IPS-NIHi11 (cell line): ENCODE measurements around the gene NLK.
"Not testable (repeated sequence)": the region's sequence is repeated elsewhere in the genome, so short reads cannot be mapped to it uniquely, and the experiment has no call there.

ENCODE experiments used
- DNase-seq: peaks from one replicate; pipeline ENCODE4 v3.0.0; 2012; ENCODE audit warnings: mixed read lengths, low spot score

Gene NLK

DNA sequence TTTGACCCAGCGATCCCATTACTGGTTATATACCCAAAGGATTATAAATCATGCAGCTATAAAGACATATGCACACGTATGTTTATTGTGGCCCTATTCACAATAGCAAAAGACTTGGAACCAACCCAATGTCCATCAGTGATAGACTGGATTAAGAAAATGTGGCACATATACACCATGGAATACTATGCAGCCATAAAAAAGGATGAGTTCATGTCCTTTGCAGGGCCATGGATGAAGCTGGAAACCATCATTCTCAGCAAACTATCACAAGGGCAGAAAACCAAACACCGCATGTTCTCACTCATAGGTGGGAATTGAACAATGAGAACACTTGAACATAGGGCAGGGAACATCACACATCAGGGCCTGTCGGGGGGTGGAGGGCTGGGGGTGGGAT, 112.9 kb downstream of the NLK start:
- DNase-seq, result not testable (repeated sequence)

DNA sequence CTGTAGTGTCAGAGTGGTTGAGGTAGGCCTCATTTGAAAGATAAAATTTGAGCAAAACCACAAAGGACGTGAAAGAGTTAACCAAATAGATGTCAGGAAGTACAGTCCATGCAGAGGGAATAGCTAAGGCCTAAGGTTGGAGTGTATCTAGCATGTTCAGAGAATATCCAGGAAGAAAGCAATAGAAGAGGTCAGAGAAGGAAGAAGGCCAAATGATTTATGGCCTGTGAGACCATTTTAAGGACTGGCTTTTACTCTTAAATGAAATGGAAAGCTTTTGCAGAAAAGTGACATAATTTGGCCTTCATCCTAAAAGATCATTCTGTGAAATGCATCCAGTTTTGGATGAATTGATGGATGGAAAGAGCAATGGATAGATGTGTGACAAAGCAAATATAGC, 116.5 kb downstream of the NLK start:
- no peak for DNase-seq

DNA sequence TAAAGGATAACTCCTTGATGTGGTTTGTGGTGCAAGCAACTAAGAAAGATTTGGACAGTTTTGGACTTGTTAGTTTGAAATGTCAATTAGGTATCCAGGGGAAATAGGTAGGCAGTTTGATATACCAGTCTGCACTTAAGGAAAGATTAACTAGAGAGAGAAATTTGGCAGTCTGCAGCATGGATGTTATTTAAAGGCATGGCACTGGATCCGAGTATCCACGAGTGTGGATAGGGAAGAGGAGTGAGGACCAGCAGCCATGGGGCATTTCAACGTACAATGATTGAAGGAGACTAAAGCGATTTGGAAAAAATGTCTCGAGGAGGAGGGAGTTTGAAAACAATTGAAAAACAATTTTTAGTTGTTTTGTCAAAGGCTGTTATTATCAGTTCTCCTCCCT, 117.4 kb downstream of the NLK start:
- no peak for DNase-seq

DNA sequence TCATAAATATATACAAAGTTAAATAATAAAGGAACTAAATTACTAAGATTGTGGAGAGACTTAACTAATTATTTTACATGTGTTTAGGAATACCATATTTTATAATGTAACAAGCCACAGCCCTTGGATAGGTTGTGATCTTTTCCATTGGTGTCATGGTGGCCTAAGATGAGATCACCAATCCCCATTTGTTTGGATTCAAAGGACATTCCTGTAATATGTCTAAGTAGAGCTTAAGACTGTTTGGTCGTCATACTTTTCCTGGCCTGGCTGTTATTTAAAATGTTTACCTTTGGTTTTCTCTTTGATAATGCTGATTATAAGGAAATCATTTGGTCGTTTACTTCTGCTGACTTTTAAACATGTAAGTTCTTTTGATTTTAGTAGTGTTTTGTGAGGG, 118.1 kb downstream of the NLK start:
- no peak for DNase-seq

DNA sequence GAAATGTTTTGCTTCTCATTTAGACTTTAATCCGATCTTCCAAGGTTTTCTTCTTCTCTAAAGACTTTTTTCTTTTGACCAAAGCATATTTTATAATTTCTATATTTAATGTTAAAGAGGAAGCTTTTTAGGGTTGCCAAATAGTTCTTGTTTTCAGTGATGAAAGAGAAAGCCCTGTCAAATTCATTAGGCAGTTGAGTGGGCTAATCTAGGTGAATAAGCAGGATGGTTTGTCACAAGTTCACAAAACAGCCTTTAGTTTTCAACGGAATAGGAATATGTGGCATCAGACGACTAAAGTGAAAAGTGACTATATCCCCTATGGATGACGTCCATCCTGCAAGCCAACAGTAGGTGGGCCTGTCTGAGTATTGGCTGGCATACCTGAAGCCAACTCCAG, 118.8 kb downstream of the NLK start:
- no peak for DNase-seq

DNA sequence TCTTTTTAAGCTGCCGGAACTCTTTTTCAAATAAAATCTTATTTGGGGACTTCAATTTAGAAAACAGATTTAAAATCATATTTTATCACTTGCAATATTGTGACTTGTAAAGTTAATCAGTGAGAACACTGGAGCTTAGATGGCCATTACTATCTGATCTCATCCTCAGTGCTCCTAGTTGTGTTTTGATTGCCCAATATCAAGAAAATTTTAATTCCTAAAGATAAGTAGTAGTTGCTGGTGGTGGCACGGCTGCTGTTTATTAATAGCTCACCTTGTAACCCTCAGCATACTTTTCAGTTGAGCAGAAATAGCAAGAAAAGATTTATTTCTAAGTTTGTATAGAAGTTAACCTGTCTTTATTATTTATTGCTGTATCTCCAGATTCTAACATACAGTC, 124.0 kb downstream of the NLK start:
- no peak for DNase-seq

DNA sequence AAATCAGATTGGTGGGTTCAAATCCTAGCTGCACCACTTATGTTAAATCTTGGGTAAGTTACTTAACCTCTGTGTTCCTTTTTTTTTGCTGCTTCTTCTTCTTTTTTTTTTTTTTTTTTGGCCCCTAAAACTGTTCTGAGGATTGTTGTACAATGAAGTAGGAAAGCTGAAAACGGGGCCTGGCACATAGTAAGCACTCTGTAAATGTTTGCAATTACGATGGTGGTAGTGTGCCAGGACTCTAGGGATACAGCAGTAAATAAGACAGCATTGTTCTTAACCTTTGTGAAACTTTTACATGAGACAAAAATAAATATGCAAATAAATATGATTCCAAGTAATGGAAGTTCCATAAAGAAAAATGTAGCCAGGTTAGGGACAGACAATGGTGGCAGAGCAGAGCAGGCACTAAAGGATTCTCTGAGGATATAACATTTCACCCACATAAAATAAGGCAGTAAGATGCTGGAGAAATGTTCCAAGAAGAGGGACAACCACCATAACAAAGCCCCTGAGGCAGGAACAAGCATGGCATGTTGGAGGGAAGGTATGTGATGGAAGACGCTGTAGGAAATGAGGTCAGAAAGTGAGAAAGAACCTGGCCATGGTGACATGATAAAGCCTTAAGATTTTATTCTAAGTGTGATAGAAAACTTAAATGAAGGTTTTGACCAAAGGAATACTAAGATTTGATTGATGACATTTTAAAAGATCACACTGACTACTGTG, 127.3 kb downstream of the NLK start:
- no peak for DNase-seq

DNA sequence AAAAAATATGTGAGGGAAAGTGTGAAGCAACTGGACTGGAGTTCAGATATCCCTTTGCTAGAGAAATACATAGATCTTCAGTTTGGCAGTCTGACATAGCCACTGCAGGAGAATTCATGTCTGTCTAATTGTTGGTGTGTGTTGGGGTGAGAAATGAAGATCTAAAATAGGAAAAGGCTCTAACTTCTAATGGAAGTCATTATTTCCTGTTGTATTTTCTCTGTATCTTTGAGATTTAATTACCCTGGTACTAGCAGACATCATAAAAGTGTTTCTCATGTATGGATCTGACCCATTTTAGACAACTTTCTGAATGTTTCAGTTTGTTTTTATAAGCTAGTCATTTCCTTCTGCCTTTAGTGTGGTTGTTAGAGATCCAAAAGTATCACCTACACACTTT, 128.3 kb downstream of the NLK start:
- no peak for DNase-seq

DNA sequence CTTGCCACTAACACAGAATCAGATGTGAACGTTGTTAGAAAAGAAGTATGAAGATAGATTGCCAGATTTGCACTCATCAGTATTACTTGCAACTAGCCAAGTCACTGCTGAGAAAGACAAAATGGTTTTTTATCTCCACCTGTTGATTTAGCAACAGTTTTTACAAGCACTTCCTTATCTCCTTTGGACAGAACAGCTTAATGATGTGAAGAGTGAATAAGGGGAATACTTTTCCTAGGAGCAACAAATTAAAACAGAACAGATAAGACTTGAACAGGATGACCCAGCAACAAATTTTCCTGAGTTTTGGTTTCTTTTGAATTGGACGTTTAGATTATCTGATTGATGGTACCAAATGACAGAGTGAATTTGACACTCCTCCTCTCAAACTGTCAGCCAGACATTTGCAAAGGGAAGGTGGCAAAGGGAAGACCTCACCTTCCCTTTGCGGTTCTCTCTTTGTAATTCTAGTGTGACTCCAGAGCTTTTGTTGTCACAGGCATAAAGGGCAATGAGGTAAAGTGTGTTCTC, 130.6 kb downstream of the NLK start:
- no peak for DNase-seq

DNA sequence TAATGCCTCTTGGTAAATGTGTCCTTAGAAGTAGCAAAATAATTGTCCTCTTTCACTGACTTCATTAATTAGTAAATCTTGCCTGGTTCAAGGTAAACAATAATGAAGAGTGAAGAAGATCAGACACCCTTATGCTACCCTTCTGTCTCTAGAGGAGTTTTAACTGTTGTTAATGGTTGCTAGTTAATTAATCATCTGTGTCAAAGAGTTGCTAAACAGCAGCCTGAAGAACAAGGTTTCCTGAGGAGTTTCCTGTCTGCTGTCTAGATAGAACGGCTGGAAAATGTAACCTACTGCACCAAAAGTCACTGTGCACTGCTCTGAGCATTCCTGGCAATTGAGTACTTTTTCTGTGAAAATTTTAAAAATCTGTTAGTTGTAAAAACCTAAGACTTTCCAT, 131.3 kb downstream of the NLK start:
- no peak for DNase-seq

DNA sequence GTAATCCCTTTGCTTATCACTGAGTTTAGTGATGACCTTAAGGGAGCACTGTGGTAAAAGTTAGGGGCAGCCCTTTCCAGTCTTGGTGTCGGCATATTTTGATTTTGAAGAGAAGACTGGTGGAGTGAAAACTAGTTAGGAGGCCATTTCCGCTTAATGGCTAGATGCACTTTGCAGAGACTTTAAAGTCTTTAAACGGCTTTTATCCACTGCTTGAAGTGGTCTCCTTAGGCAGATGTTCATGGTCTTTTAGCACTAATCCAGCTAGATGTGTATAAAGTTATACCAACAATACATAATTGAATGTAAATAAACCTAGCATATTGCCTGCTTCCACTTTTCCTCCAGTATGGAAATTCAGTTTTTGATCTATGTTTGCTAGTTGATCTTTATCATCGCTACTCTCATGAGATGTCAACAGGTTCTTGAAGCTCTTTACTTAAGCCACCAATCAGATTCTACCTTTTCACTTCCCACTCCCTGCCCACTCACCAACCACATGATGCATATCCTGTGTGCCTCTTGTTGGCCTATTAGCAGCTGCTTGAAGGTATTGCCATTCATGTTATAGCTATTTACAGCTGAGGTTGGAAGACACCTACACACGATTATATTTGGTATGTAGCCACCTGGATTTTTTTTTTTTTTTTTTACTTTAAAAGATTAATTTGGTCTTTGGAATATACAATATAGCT, 132.0 kb downstream of the NLK start:
- DNase-seq, result no peak

DNA sequence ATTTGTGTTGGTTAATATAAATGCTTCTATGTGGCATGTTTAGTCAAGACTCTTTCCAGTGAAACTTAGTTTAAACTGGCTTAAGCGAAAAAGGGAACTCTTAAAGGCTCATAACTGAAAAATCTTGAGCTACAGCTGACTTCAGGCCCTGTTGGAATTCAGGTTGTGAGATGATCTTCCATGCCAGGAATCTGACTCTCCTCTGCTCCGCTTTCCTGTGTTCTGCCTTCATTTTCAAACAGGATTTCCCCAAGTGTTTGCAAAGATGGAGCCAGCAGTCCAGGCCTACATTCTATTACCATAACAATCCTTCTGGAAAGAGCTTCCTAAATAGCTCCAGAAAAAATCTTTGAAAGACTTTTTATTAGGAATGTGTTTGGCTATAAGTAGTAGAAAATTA, 134.9 kb downstream of the NLK start:
- DNase-seq, result no peak

DNA sequence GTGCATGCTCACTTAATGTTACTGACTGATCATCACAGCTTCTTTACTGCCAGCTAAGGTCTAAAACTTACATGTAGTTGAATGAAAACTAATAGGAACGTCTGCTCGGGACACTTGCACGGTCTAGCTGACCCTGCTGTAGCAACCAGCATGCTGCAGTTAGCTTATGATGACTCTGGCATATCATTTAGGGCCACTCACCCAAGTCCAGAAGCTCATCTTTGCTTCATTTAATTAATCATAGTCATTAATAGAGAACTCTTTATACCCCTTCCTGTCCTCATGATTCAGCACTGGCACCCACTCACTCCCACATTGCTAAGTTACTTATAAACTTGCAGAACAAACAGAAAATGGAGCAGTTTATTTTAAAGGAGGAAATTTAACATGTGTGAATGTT, 136.3 kb downstream of the NLK start:
- DNase-seq, result no peak

DNA sequence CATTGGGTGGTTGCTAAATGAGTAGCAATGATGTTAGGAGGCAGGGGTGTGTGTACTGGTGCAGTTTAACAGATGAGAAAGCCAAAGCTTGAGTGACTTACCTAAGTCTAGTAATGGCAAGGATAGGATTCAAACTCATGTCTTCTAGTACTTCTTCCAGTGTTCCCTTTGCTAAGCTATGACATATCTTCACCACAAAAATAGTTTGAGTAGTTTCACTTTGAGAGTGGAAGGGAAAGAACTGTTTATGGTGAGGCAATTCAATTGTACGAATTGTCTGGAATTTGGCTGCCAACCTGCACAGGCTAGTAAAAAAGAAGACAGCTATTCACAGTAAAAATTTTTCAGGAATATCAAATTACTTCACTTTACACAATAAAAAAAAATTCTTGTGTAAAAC, 138.0 kb downstream of the NLK start:
- DNase-seq, result no peak

DNA sequence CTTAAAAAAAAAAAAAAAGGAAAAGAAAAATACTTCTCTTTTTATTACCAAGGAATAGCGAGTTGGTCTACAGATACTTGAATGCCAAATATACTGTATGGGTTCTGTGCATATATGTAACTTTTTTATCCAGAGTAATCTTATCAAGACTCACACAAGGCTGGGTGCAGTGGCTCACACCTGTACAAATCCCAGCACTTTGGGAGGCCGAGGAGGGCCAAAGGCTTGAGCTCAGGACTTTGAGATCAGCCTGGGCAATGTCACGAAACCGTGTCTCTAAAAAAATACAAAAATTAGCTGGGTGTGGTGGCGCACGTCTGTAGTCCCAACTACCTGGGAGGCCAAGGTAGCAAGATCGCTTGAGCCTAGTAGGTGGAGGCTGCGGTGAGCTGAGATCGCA, 139.1 kb downstream of the NLK start:
- no peak for DNase-seq

DNA sequence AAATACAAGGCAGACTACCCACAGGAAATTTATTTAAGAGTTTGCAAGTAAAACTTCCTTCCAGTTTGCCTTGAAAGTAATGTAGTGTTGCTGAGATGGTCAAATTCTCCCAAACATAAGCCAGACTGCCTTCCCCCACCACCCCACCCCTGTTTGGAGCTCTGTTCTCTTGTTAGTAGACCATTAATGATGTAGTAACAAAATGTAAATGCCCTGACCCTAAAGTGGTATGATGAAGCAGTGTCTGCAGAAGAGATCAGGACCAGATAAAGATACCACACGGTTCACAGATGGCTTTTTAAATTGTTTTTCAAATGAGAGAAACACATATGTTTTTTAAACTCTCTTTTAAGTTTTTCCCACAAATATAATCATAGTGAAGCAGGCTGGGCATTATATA, 140.1 kb downstream of the NLK start:
- DNase-seq, result no peak

DNA sequence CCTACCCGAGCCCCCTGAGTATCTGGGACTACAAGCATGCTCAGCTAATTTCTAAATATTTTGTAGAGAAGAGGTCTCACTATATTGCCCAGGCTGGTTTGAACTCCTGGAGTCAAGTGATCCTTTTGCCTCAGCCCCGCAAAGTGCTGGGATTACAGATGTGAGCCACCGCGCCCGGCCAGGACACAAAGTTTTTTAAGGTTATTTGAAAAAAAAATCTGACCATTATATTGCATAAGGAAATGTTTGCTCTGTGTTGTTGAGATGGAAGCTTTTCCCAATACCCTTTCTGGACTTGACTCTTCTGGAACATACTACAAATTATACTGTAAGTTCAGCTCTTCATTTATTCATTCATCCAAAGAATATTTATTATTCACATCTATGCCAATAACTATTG, 143.2 kb downstream of the NLK start:
- no peak for DNase-seq

DNA sequence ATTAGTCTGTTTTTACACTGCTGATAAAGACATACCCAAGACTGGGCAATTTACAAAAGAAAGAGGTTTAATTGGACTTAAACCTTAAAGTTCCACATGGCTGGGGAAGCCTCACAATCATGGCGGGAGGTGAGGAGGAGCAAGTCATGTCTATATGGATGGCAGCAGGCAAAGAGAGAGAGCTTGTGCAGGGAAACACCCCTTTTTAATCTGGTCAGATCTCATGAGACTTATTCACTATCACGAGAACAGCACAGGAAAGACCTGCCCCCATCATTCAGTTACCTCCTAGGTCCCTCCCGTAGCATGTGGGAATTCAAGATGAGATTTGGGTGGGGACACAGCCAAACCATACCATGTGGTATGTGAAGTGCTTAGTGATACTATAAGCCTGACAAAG, 144.0 kb downstream of the NLK start:
- DNase-seq, result not testable (repeated sequence)

DNA sequence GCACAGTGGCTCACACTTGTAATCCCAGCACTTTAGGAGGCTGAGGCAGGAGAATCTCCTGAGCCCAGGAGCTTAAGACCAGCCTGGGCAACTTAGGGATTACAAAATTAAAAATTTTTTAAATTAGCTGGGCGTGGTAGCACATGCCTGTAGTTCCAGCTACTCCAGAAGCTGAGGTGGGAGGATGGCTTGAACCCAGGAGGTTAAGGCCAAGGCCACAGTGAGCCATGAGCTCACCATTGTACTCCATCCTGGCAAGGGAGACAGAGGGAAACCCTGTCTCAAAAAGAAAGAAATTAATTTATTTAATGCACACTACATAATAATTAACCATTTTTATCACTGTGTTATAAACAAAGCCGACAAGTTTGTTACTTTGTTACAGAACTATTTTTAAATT, 145.5 kb downstream of the NLK start:
- DNase-seq, result no peak

DNA sequence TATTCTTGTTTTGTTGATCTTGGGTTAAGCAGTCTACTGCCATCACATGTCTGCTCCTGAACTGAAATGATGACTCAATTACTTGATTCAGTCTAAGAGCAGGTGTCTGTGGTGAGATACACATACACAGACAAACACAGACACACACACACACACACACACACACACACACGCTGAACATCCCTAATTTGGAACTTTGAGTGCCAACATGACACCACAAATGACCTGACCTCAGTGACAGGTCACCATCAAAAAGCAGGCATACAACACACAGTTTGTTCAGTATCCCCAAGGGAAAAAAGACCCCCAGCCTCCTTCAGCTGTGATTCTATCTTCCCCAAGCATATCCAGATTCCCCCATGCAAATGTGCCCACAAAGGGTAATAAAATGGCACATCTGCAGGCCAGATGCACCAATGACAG, 146.4 kb downstream of the NLK start:
- DNase-seq, result no peak

DNA sequence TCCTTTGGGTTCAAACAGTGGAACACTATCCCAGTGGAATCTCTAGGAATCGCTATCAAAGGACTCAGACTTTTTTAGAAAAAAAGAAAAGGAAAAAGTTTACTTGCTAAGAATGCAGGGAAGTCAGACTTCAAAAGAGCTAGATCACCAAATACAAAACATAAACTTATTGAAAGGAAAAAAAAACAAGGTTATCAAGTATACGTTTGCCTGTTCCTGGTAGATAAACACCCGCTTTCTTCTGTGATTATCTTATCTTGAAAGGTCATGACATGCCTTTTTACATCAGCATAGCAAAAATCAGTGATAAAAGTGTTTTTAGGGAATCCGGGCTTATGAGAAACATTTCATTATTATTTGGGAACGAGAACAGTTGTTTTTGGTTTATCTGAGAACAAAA, 147.2 kb downstream of the NLK start:
- DNase-seq, result no peak

DNA sequence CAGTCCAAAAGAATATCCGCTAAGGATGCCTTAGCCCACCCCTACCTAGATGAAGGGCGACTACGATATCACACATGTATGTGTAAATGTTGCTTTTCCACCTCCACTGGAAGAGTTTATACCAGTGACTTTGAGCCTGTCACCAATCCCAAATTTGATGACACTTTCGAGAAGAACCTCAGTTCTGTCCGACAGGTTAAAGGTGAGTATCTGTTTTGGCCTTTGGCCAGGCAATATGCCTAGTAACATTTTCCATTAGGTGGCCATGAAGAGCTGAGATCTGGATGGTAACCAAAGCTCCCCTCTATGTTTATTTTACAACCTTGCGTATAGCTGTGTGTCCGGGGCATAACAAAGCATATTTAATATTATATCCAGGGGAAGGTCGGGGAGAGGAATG, 148.5 kb downstream of the NLK start:
- no peak for DNase-seq

DNA sequence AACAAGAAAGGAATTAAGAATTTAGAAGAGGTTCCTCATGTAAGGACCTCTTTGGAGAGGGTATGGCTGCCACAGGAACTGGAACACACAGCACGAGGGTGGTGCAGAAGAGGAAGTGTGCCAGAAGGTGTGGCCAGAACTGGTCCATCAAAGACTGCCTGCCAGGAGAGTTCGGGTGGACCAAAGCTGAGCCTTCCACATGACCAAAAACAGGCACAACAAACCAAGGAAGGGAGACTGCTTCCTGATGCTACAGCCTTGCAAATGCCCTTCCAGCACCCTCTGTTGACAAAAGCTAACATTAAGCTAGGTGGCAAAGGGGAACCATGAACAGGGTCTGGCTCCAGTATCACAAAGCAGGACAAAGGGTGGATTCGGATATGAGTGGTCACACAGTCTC, 150.8 kb downstream of the NLK start:
- no peak for DNase-seq

DNA sequence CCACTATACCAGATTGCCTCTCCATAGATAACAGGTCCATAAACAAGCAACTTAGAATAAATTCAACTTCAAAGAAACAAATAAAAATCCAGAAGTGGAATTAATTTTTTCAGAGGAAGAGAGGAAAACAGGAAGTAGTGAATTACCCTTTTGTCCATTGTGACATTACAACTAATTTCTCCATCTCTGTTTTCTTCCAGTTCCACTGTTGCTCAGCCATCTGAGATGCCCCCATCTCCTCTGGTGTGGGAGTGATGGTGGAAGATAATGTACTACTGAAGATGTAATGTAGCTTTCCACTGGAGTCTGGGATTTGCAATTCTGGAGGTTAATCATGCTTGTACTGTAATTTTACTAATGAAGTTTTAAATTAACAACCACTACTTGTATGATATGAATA, 151.9 kb downstream of the NLK start:
- DNase-seq, result no peak
